H9 (cell line): ENCODE measurements around the gene KDM1B. TPM values are rescaled to one million over a fixed set of nuclear protein-coding genes. Genes with fewer than 3 reads are reported as not detected.
A peak's percentile ranks its signal among the peaks of the same experiment; 100 is the strongest.

ENCODE experiments used
- DNase-seq: peaks from one replicate; pipeline ENCODE4 v3.0.0-alpha.2; 2017
- H2AFZ ChIP-seq: one replicate; pipeline ENCODE4 v1.6.1; 2013; ENCODE audit warnings: mild to moderate bottlenecking, low read length, control low read depth, moderate library complexity
- H2AK5ac ChIP-seq: 2 replicates; pipeline ENCODE4 v1.6.1; 2013; ENCODE audit warnings: low read length, control low read depth, mixed read lengths; ENCODE audit not compliant: insufficient read length
- H2BK120ac ChIP-seq: one replicate; pipeline ENCODE4 v1.6.1; 2013; ENCODE audit warnings: low read depth, mild to moderate bottlenecking, low read length, control low read depth, inconsistent platforms; ENCODE audit not compliant: poor library complexity, severe bottlenecking
- H2BK12ac ChIP-seq: 2 replicates; pipeline ENCODE4 v1.6.1; 2013; ENCODE audit warnings: low read length, control low read depth, mixed read lengths, low read depth; ENCODE audit not compliant: insufficient read length
- H2BK15ac ChIP-seq: 2 replicates; pipeline ENCODE4 v1.6.1; 2013; ENCODE audit warnings: low read depth, low read length, control low read depth
- H2BK20ac ChIP-seq: one replicate; pipeline ENCODE4 v1.6.1; 2013; ENCODE audit warnings: low read depth, mild to moderate bottlenecking, low read length, control low read depth, inconsistent platforms; ENCODE audit not compliant: poor library complexity, severe bottlenecking
- H2BK5ac ChIP-seq: 2 replicates; pipeline ENCODE4 v1.6.1; 2013; ENCODE audit warnings: low read length, control low read depth, mixed read lengths; ENCODE audit not compliant: insufficient read length
- H3K14ac ChIP-seq: 2 replicates; pipeline ENCODE4 v1.6.1; 2013; ENCODE audit warnings: low read length, control low read depth; ENCODE audit not compliant: insufficient read depth
- H3K18ac ChIP-seq: 2 replicates; pipeline ENCODE4 v1.6.1; 2013; ENCODE audit warnings: low read depth, mild to moderate bottlenecking, mixed read lengths, low read length, control low read depth; ENCODE audit not compliant: insufficient read length
- H3K23ac ChIP-seq: 2 replicates; pipeline ENCODE4 v1.6.1; 2013; ENCODE audit warnings: low read length, control low read depth, mixed read lengths, low read depth; ENCODE audit not compliant: insufficient read length
- H3K23me2 ChIP-seq: 2 replicates; pipeline ENCODE4 v1.6.1; 2013; ENCODE audit warnings: low read depth, mild to moderate bottlenecking, mixed read lengths, low read length, control low read depth; ENCODE audit not compliant: insufficient read length, poor library complexity, severe bottlenecking
- H3K27ac ChIP-seq: 2 replicates; pipeline ENCODE4 v1.5.1; 2013; ENCODE audit warnings: low read length, control low read depth, mixed read lengths, low read depth; ENCODE audit not compliant: insufficient read length
- H3K27me3 ChIP-seq: 2 replicates; pipeline ENCODE4 v1.6.1; 2013; ENCODE audit warnings: low read length, control low read depth, inconsistent platforms; ENCODE audit not compliant: insufficient read depth
- H3K4ac ChIP-seq: 2 replicates; pipeline ENCODE4 v1.6.1; 2013; ENCODE audit warnings: low read depth, mild to moderate bottlenecking, control low read depth, inconsistent platforms, low read length, moderate library complexity
- H3K4me1 ChIP-seq: 2 replicates; pipeline ENCODE4 v1.6.1; 2013; ENCODE audit warnings: low read length, control low read depth, inconsistent platforms; ENCODE audit not compliant: insufficient read depth
- H3K4me2 ChIP-seq: 2 replicates; pipeline ENCODE4 v1.6.1; 2013; ENCODE audit warnings: low read length, control low read depth, mixed read lengths; ENCODE audit not compliant: insufficient read length, insufficient read depth
- H3K56ac ChIP-seq: 2 replicates; pipeline ENCODE4 v1.6.1; 2013; ENCODE audit warnings: low read depth, mild to moderate bottlenecking, mixed read lengths, low read length, control low read depth; ENCODE audit not compliant: insufficient read length
- H3K79me1 ChIP-seq: 2 replicates; pipeline ENCODE4 v1.6.1; 2013; ENCODE audit warnings: low read depth, mild to moderate bottlenecking, moderate library complexity, low read length, control low read depth, inconsistent platforms; ENCODE audit not compliant: insufficient read depth, poor library complexity, severe bottlenecking
- H3K79me2 ChIP-seq: 2 replicates; pipeline ENCODE4 v1.6.1; 2013; ENCODE audit warnings: low read length, control low read depth, inconsistent platforms; ENCODE audit not compliant: insufficient read depth
- H3K9ac ChIP-seq: 2 replicates; pipeline ENCODE4 v1.6.1; 2013; ENCODE audit warnings: low read length, control low read depth, mixed read lengths; ENCODE audit not compliant: insufficient read length; ENCODE audit errors: extremely low read depth
- H3K9me3 ChIP-seq: one replicate; pipeline ENCODE4 v1.6.1; 2013; ENCODE audit warnings: low read depth, low read length, inconsistent platforms; ENCODE audit not compliant: control insufficient read depth
- H3T11ph ChIP-seq: one replicate; pipeline ENCODE4 v1.6.1; 2013; ENCODE audit warnings: mild to moderate bottlenecking, low read length, control low read depth, inconsistent platforms
- H4K20me1 ChIP-seq: one replicate; pipeline ENCODE4 v1.6.1; 2013; ENCODE audit not compliant: control insufficient read depth, insufficient read length, insufficient read depth
- H4K5ac ChIP-seq: 2 replicates; pipeline ENCODE4 v1.6.1; 2013; ENCODE audit warnings: low read depth, mild to moderate bottlenecking, mixed read lengths, low read length, control low read depth; ENCODE audit not compliant: insufficient read length
- H4K8ac ChIP-seq: replicated peaks from 2 replicates; pipeline ENCODE4 v1.6.1; 2013; ENCODE audit warnings: low read length, control low read depth, mixed read lengths, low read depth; ENCODE audit not compliant: insufficient read length
- H4K91ac ChIP-seq: 2 replicates; pipeline ENCODE4 v1.6.1; 2013; ENCODE audit warnings: low read depth, mild to moderate bottlenecking, moderate library complexity, mixed read lengths, low read length, control low read depth; ENCODE audit not compliant: insufficient read length
- H3K27ac Mint-ChIP-seq, 3 experiments: 2 replicates in 2 of 3; 3 replicates in 1 of 3; pipeline ENCODE4 v1.8.0; 2020 to 2021; ENCODE audit warnings: mixed read lengths in 3 of 3, mild to moderate bottlenecking in 1 of 3, moderate library complexity in 1 of 3
- H3K27me3 Mint-ChIP-seq: 2 replicates; pipeline ENCODE4 v1.8.0; 2021; ENCODE audit warnings: low read depth, mild to moderate bottlenecking, moderate library complexity, mixed read lengths
- H3K36me3 Mint-ChIP-seq, 3 experiments: 2 replicates in 2 of 3; 3 replicates in 1 of 3; pipeline ENCODE4 v1.8.0; 2020 to 2021; ENCODE audit warnings: low read depth in 3 of 3, mixed read lengths in 3 of 3; ENCODE audit not compliant: insufficient read depth in 1 of 3
- H3K4me1 Mint-ChIP-seq, 2 experiments: 2 replicates each; pipeline ENCODE4 v1.8.0; 2020; ENCODE audit warnings: mixed read lengths in 2 of 2
- H3K4me3 Mint-ChIP-seq, 2 experiments: 2 replicates in 1 of 2; 3 replicates in 1 of 2; pipeline ENCODE4 v1.8.0; 2020 to 2021; ENCODE audit warnings: mild to moderate bottlenecking in 2 of 2, mixed read lengths in 2 of 2, moderate library complexity in 1 of 2
- H3K9me3 Mint-ChIP-seq, 2 experiments: 2 replicates in 1 of 2; 3 replicates in 1 of 2; pipeline ENCODE4 v1.8.0; 2020; ENCODE audit warnings: mild to moderate bottlenecking in 2 of 2, mixed read lengths in 2 of 2, moderate library complexity in 1 of 2
- CTCF ChIP-seq: fragments of 200-600 bp; sonication (generic); conservative IDR thresholded peaks from 3 replicates; pipeline ENCODE4 v1.8.0; 2021; ENCODE audit warnings: antibody characterized with exemption, mild to moderate bottlenecking
- WGBS: extraction: QIAGEN DNeasy Blood & Tissue Kit; methylation state at CpG from one replicate; pipeline ENCODE4 v1.1.7; 2013; ENCODE audit warnings: missing lambda C conversion rate, low lambda C conversion rate, mixed read lengths; ENCODE audit not compliant: insufficient read length; ENCODE audit errors: extremely low coverage; 5-methylcytosine and 5-hydroxymethylcytosine counted together
- total RNA-seq: library from RNA; stranded (reverse); gene quantifications from 2 replicates; pipeline ENCODE4 v1.2.1, GENCODE V29; 2021

Gene KDM1B
- total RNA-seq, 1 experiment from 2014 or later: 5.4 TPM

GRCh38 chr6:18254793-18255192 is 99.6 kb downstream of the KDM1B start:
- Histone ChIP-seq H2BK15ac (no peak overlapping the region), H3K56ac (no peak overlapping the region), H3K79me2 (peaks cover 16% of the 10 kb centered on the region), H4K5ac (no peak overlapping the region), H3K4ac (no peak overlapping the region), H2BK120ac (no peak overlapping the region), H3K4me2 (no peak overlapping the region), H3K14ac (no peak overlapping the region), H3K79me1 (peaks cover 4% of the 10 kb centered on the region), H2AK5ac (no peak overlapping the region), H3K23me2 (no peaks in the 10 kb centered on the region), H3T11ph (no peak overlapping the region), H3K18ac (no peak overlapping the region), H3K4me1 (no peaks in the 10 kb centered on the region), H4K91ac (no peak overlapping the region), H2BK5ac (no peak overlapping the region), H4K20me1 (no peaks in the 10 kb centered on the region), H3K27ac (no peak overlapping the region), H4K8ac (no peak overlapping the region), H3K9ac (no peak overlapping the region), H2AFZ (no peak overlapping the region), H3K27me3 (no peaks in the 10 kb centered on the region), H3K9me3 (no peaks in the 10 kb centered on the region), H2BK12ac (no peak overlapping the region), H2BK20ac (no peak overlapping the region), H3K23ac (no peak overlapping the region)
- Mint-ChIP-seq H3K4me1 (peaks cover 14 to 19% of the 10 kb centered on the region in 2 experiments), H3K4me3 (no peak overlapping the region), H3K27me3 (no peaks in the 10 kb centered on the region), H3K36me3 (peaks cover 63 to 87% (median 70%) of the 10 kb centered on the region in 3 experiments), H3K9me3 (no peaks in the 10 kb centered on the region), H3K27ac (peak overlapping the region in 2 of 3 experiments; percentile 6 to 64; a peak in 2 of 7 replicates)
- no peak for DNase-seq
- TF ChIP-seq CTCF: no peak
- WGBS: no CpG with 5 or more reads among the region's 6 CpGs
